Endothelial cell (in vitro differentiated cells): ENCODE data around the gene EDNRA. TPM values are rescaled to one million over a fixed set of nuclear protein-coding genes. Genes with fewer than 3 reads are reported as not detected.

Experiments used
- DNase-seq: peaks from one replicate; pipeline ENCODE4 v3.0.0; 2021; ENCODE audit warnings: low spot score
- H3K27ac Mint-ChIP-seq: one replicate; pipeline ENCODE4 v1.8.0; 2021; ENCODE audit warnings: mixed read lengths, inconsistent platforms; ENCODE audit not compliant: unreplicated experiment
- H3K27me3 Mint-ChIP-seq: one replicate; pipeline ENCODE4 v1.8.0; 2021; ENCODE audit warnings: mild to moderate bottlenecking, moderate library complexity, mixed read lengths, inconsistent platforms; ENCODE audit not compliant: unreplicated experiment
- H3K36me3 Mint-ChIP-seq: one replicate; pipeline ENCODE4 v1.8.0; 2021; ENCODE audit warnings: mild to moderate bottlenecking, low read depth, mixed read lengths, inconsistent platforms; ENCODE audit not compliant: unreplicated experiment
- H3K4me1 Mint-ChIP-seq: one replicate; pipeline ENCODE4 v1.8.0; 2021; ENCODE audit warnings: mild to moderate bottlenecking, mixed read lengths, inconsistent platforms; ENCODE audit not compliant: unreplicated experiment
- H3K4me3 Mint-ChIP-seq: one replicate; pipeline ENCODE4 v1.8.0; 2021; ENCODE audit warnings: mild to moderate bottlenecking, mixed read lengths, inconsistent platforms; ENCODE audit not compliant: unreplicated experiment
- H3K9me3 Mint-ChIP-seq: one replicate; pipeline ENCODE4 v1.8.0; 2021; ENCODE audit warnings: mixed read lengths, inconsistent platforms; ENCODE audit not compliant: unreplicated experiment
- CTCF ChIP-seq: fragments of 200-600 bp; sonication (generic); IDR thresholded peaks from one replicate; pipeline ENCODE4 v1.5.0; 2021; ENCODE audit warnings: antibody characterized with exemption; ENCODE audit not compliant: unreplicated experiment
- total RNA-seq: library from RNA; stranded (reverse); fragmentation: NEBNext Ultra II Directional; extraction: Animal tissue kit (Norgen Biotek cat#: 25700); gene quantifications from one replicate; pipeline ENCODE4 v1.2.1, GENCODE V29; 2021; ENCODE audit not compliant: unreplicated experiment

Gene EDNRA
- total RNA-seq, 1 donor from 2014 or later = 0.23 TPM

GRCh38 chr4:147515220-147515936 is 34.5 kb downstream of the EDNRA start:
- no peak overlapping the region for H3K4me3 Mint-ChIP-seq
- no peak for TF ChIP-seq CTCF

GRCh38 chr4:147516133-147516532 is 35.2 kb downstream of the EDNRA start:
- Mint-ChIP-seq H3K27ac (no peak overlapping the region), H3K36me3 (no peaks in the 10 kb centered on the region), H3K4me3 (no peak overlapping the region), H3K27me3 (no peaks in the 10 kb centered on the region), H3K4me1 (peaks cover 4% of the 10 kb centered on the region), H3K9me3 (no peaks in the 10 kb centered on the region)
- no peak for TF ChIP-seq CTCF
- DNase-seq = no peak

More at GRCh38 chr4:147515220-147515936, 34.5 kb downstream of the EDNRA start:
- Mint-ChIP-seq H3K27me3 (no peaks in the 10 kb centered on the region), H3K27ac (no peak overlapping the region), H3K9me3 (no peaks in the 10 kb centered on the region), H3K36me3 (no peaks in the 10 kb centered on the region), H3K4me1 (peaks cover 4% of the 10 kb centered on the region)
- DNase-seq = no peak

GRCh38 chr4:147518086-147518485 is 37.2 kb downstream of the EDNRA start:
- Mint-ChIP-seq H3K9me3 (no peaks in the 10 kb centered on the region), H3K27me3 (no peaks in the 10 kb centered on the region), H3K36me3 (no peaks in the 10 kb centered on the region), H3K4me1 (peaks cover 4% of the 10 kb centered on the region), H3K27ac (no peak overlapping the region), H3K4me3 (no peak overlapping the region)
- no peak for TF ChIP-seq CTCF
- no peak for DNase-seq

- TF ChIP-seq CTCF = peak; percentile 83
- Mint-ChIP-seq H3K27me3 (no peaks in the 10 kb centered on the region), H3K4me3 (no peak overlapping the region), H3K9me3 (no peaks in the 10 kb centered on the region), H3K36me3 (no peaks in the 10 kb centered on the region), H3K27ac (no peak overlapping the region), H3K4me1 (peaks cover 4% of the 10 kb centered on the region)
- peak; percentile 60 for DNase-seq
Observed at GRCh38 chr4:147518846-147519767, 38.2 kb downstream of the EDNRA start.
